ENCODE results near the gene POLR2C. TPM values are rescaled to one million over a fixed set of nuclear protein-coding genes. Genes with fewer than 3 reads are reported as not detected.

The POLR2C gene
- total RNA-seq, 1 donor from 2014 or later = 58.0 TPM

DNA sequence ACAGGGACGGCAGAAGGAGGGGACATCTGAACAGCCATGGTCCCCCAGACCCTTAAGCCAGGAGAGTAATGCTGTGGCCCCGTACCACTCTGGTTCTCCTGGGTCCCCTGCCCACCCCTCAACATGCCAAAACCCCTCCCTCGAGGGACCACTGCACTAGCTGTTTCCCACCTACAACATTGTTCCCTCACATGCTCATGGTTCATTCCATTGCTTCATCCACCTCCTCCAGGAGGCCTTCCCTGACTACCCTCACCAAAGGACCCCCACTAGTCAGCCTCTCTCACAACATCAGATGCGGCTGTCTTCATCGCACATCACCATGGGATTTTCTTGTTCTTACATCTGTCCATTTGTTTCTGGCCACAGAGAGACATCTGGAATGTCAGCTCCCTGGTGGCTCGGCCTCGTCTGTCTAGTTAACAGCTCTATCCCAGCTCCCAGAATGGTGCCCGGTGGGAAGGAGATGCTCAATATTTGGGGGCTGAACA is 22.1 kb downstream of the POLR2C start:
- TF ChIP-seq EZH2 (IDR thresholded peaks at IDR 0.05; ENCODE audit: insufficient read depth, low read length) = no peak
- TF ChIP-seq, protein P1, sequence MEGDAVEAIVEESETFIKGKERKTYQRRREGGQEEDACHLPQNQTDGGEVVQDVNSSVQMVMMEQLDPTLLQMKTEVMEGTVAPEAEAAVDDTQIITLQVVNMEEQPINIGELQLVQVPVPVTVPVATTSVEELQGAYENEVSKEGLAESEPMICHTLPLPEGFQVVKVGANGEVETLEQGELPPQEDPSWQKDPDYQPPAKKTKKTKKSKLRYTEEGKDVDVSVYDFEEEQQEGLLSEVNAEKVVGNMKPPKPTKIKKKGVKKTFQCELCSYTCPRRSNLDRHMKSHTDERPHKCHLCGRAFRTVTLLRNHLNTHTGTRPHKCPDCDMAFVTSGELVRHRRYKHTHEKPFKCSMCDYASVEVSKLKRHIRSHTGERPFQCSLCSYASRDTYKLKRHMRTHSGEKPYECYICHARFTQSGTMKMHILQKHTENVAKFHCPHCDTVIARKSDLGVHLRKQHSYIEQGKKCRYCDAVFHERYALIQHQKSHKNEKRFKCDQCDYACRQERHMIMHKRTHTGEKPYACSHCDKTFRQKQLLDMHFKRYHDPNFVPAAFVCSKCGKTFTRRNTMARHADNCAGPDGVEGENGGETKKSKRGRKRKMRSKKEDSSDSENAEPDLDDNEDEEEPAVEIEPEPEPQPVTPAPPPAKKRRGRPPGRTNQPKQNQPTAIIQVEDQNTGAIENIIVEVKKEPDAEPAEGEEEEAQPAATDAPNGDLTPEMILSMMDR (IDR thresholded peaks at IDR 0.05; ENCODE audit: insufficient read depth, low read depth, low read length) = no peak
- no peak overlapping the region for H2AFZ ChIP-seq (ENCODE audit: low read depth, low read length)
- DNase-seq (ENCODE audit: low read depth) (no peak), FAIRE-seq (no peak)
- H3K79me2 ChIP-seq (ENCODE audit: insufficient read depth, low read length) = no peaks in the 10 kb centered on the region
- H3K4me1 ChIP-seq (ENCODE audit: insufficient read depth, low read length) = peaks cover 11% of the 10 kb centered on the region
- Mint-ChIP-seq H3K27ac (ENCODE audit: unreplicated experiment) (no peak overlapping the region), H3K27me3 (ENCODE audit: low read depth, unreplicated experiment) (no peaks in the 10 kb centered on the region), H3K4me3 (ENCODE audit: unreplicated experiment) (peak overlapping the region; percentile 91), H3K4me1 (ENCODE audit: low read depth, unreplicated experiment) (peaks cover 15% of the 10 kb centered on the region), H3K36me3 (ENCODE audit: low read depth, unreplicated experiment) (no peaks in the 10 kb centered on the region), H3K9me3 (ENCODE audit: unreplicated experiment) (no peaks in the 10 kb centered on the region)
- H3K27me3 ChIP-seq (ENCODE audit: insufficient read depth, low read length) = no peaks in the 10 kb centered on the region
- H3K36me3 ChIP-seq (ENCODE audit: insufficient read depth, low read length) = no peaks in the 10 kb centered on the region
- H3K9ac ChIP-seq (ENCODE audit: low read length) = no peak overlapping the region
- H3K9me3 ChIP-seq (ENCODE audit: insufficient read depth, low read depth, low read length) = peaks cover 3% of the 10 kb centered on the region
- H4K20me1 ChIP-seq (ENCODE audit: insufficient read depth, low read length) = peaks cover 6% of the 10 kb centered on the region
- H3K4me3 ChIP-seq (ENCODE audit: insufficient read depth, low read depth, low read length) = no peak overlapping the region
- no peak overlapping the region for H3K4me2 ChIP-seq (ENCODE audit: low read length)
- no peak overlapping the region for H3K27ac ChIP-seq (ENCODE audit: low read depth, low read length)

DNA sequence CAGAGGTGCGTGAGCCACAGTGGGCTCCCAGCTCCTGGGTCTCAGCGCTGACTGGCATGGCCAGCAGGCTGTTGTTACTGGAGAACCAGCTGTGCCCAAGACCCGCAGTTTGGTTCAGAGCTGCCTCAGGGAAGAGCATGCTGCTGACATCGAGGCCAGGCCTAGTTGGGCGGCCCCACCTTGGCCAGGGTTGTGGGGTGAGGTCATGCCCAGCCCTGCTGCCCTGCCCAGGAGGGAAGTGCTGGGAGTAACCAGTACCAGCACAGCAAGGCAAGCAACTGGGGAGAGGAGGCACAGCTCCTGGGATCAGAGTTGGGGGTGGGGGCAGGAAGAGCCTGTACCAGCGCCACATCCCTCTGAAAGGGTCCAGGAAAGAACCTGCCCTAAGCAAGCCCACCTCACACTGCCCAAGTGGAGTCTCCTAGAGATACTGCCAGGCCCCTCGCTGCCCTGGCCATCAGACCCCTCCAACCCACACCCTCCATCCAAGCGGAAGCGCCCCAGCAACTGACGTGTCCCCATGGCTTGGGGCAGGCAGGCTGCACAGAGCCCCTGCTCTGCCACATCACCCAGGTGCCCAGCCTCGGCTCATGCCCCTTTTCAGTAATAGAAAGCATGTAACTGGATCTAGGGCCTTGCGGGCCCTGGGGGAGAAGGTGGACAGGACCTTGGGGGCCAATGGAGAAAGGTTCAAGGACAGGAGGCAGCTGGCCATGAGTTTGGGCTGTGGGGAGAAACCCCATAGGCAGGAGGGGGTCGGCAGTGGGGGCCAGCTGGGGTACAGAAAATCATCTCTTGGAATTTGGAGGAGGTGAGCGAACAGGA is 22.8 kb downstream of the POLR2C start:
- H3K36me3 ChIP-seq (ENCODE audit: insufficient read depth, low read length) = no peaks in the 10 kb centered on the region
- FAIRE-seq (no peak), DNase-seq (ENCODE audit: low read depth) (no peak)
- H3K9me3 Mint-ChIP-seq (ENCODE audit: unreplicated experiment) = no peaks in the 10 kb centered on the region
- H3K27me3 Mint-ChIP-seq (ENCODE audit: low read depth, unreplicated experiment) = no peaks in the 10 kb centered on the region
- peak overlapping the region; percentile 88 for H2AFZ ChIP-seq (ENCODE audit: low read depth, low read length)
- H3K36me3 Mint-ChIP-seq (ENCODE audit: low read depth, unreplicated experiment) = no peaks in the 10 kb centered on the region
- H4K20me1 ChIP-seq (ENCODE audit: insufficient read depth, low read length) = peaks cover 6% of the 10 kb centered on the region
- peaks cover 4% of the 10 kb centered on the region for H3K9me3 ChIP-seq (ENCODE audit: insufficient read depth, low read depth, low read length)
- peak overlapping the region; percentile 60 for H3K4me3 ChIP-seq (ENCODE audit: insufficient read depth, low read depth, low read length)
- H3K27me3 ChIP-seq (ENCODE audit: insufficient read depth, low read length) = no peaks in the 10 kb centered on the region
- TF ChIP-seq EZH2 (IDR thresholded peaks at IDR 0.05; ENCODE audit: insufficient read depth, low read length) = no peak
- TF ChIP-seq, protein P1 (IDR thresholded peaks at IDR 0.05; ENCODE audit: insufficient read depth, low read depth, low read length) = no peak
- peaks cover 12% of the 10 kb centered on the region for H3K4me1 Mint-ChIP-seq (ENCODE audit: low read depth, unreplicated experiment)
- peak overlapping the region; percentile 72 for H3K27ac Mint-ChIP-seq (ENCODE audit: unreplicated experiment)
- peak overlapping the region; percentile 91 for H3K4me3 Mint-ChIP-seq (ENCODE audit: unreplicated experiment)
- H3K9ac ChIP-seq (ENCODE audit: low read length) = peak overlapping the region; percentile 79
- no peaks in the 10 kb centered on the region for H3K79me2 ChIP-seq (ENCODE audit: insufficient read depth, low read length)
- H3K4me2 ChIP-seq (ENCODE audit: low read length) = peak overlapping the region; percentile 98
- no peak overlapping the region for H3K27ac ChIP-seq (ENCODE audit: low read depth, low read length)
- H3K4me1 ChIP-seq (ENCODE audit: insufficient read depth, low read length) = peaks cover 6% of the 10 kb centered on the region
